Hematopoietic multipotent progenitor cell (in vitro differentiated cells): ENCODE data around the gene PCCA. TPM values are rescaled to one million over a fixed set of nuclear protein-coding genes. Genes with fewer than 3 reads are reported as not detected.
A peak's percentile ranks its signal among the peaks of the same experiment; 100 is the strongest.

Experiments used
- DNase-seq, 3 donors: peaks; one replicate each; pipeline ENCODE4 v3.0.0-alpha.2; 2011 to 2015; ENCODE audit warnings: low read depth in 2 of 3, low spot score in 2 of 3
- total RNA-seq: library from RNA; depleted of rRNA; stranded (reverse); fragments of >200 nt; gene quantifications from one replicate; pipeline ENCODE4 v1.2.3, GENCODE V29; 2012

Gene PCCA
- total RNA-seq, 1 donor = 11.0 TPM

- DNase-seq = no peak
Measured at GRCh38 chr13:100394005-100394695, 305.3 kb downstream of the PCCA start.

GRCh38 chr13:100395698-100396373 is 306.9 kb downstream of the PCCA start:
- no peak for DNase-seq

- no peak for DNase-seq
Measured at GRCh38 chr13:100396776-100397175, 307.9 kb downstream of the PCCA start.

GRCh38 chr13:100397627-100398026 is 308.7 kb downstream of the PCCA start:
- DNase-seq = no peak

- DNase-seq = no peak
Measured at GRCh38 chr13:100398360-100398759, 309.5 kb downstream of the PCCA start.

- no peak for DNase-seq
Measured at GRCh38 chr13:100399455-100399854, 310.6 kb downstream of the PCCA start.

- DNase-seq = no peak
Measured at GRCh38 chr13:100403675-100404074, 314.8 kb downstream of the PCCA start.

GRCh38 chr13:100409132-100409531 is 320.2 kb downstream of the PCCA start:
- peak in 1 of 3 donors; percentile 12 for DNase-seq

- no peak for DNase-seq
Measured at GRCh38 chr13:100423375-100423774, 334.5 kb downstream of the PCCA start.

GRCh38 chr13:100428986-100429385 is 340.1 kb downstream of the PCCA start:
- DNase-seq = no peak

GRCh38 chr13:100432611-100433010 is 343.7 kb downstream of the PCCA start:
- no peak for DNase-seq

GRCh38 chr13:100433475-100433874 is 344.6 kb downstream of the PCCA start:
- DNase-seq = no peak

- no peak for DNase-seq
Measured at GRCh38 chr13:100434010-100434763, 345.3 kb downstream of the PCCA start.

- DNase-seq = no peak
Measured at GRCh38 chr13:100436099-100436498, 347.2 kb downstream of the PCCA start.

- no peak for DNase-seq
Measured at GRCh38 chr13:100438059-100438788, 349.3 kb downstream of the PCCA start.

GRCh38 chr13:100439247-100439970 is 350.5 kb downstream of the PCCA start:
- DNase-seq = no peak

- no peak for DNase-seq
Measured at GRCh38 chr13:100440751-100441425, 352.0 kb downstream of the PCCA start.

GRCh38 chr13:100442095-100442832 is 353.4 kb downstream of the PCCA start:
- DNase-seq = no peak
